Lung (tissue), 12 donors: Measurements from ENCODE around the gene CLEC17A. TPM values are rescaled to one million over a fixed set of nuclear protein-coding genes. Genes with fewer than 3 reads are reported as not detected.

ENCODE experiments used
- ATAC-seq: fragments of 200-7000 bp; cut with Tn5 transposase; one replicate; pipeline ENCODE4 v1.9.1; 2020; ENCODE audit warnings: moderate number of reproducible peaks; ENCODE audit not compliant: insufficient read depth, low FRiP score
- DNase-seq, 3 donors: peaks; one replicate each; pipeline ENCODE4 v3.0.0-alpha.2; 2013 to 2017
- H3K27ac ChIP-seq, 2 donors: one replicate each; pipeline ENCODE4 v1.5.1; 2013; ENCODE audit warnings: mild to moderate bottlenecking in 2 of 2, moderate library complexity in 2 of 2, control low read depth in 1 of 2, inconsistent platforms in 1 of 2, low read depth in 1 of 2, low read length in 1 of 2
- H3K27me3 ChIP-seq, 3 donors: one replicate each; pipeline ENCODE4 v1.5.1; 2013; ENCODE audit warnings: low read length in 2 of 3; ENCODE audit not compliant: control insufficient read depth in 3 of 3, insufficient read depth in 3 of 3
- H3K36me3 ChIP-seq, 4 donors: one replicate each; pipeline ENCODE4 v1.5.1; 2013; ENCODE audit warnings: low read length in 4 of 4, mild to moderate bottlenecking in 1 of 4, moderate library complexity in 1 of 4; ENCODE audit not compliant: control insufficient read depth in 4 of 4, insufficient read depth in 4 of 4
- H3K4me1 ChIP-seq, 5 donors: one replicate each; pipeline ENCODE4 v1.5.1; 2013; ENCODE audit warnings: low read length in 5 of 5, mild to moderate bottlenecking in 2 of 5, moderate library complexity in 1 of 5; ENCODE audit not compliant: control insufficient read depth in 5 of 5, insufficient read depth in 5 of 5
- H3K4me3 ChIP-seq: one replicate; pipeline ENCODE4 v1.5.1; 2013; ENCODE audit warnings: mild to moderate bottlenecking, control low read depth, moderate library complexity
- H3K9ac ChIP-seq, 2 donors: one replicate each; pipeline ENCODE4 v1.5.1; 2013; ENCODE audit warnings: low read length in 2 of 2, control low read depth in 1 of 2; ENCODE audit not compliant: insufficient read depth in 1 of 2
- H3K9me3 ChIP-seq, 4 donors: one replicate each; pipeline ENCODE4 v1.5.1; 2013; ENCODE audit warnings: low read length in 3 of 4, mild to moderate bottlenecking in 1 of 4, moderate library complexity in 1 of 4; ENCODE audit not compliant: control insufficient read depth in 4 of 4, insufficient read depth in 3 of 4
- CTCF ChIP-seq: IDR thresholded peaks from 2 replicates; pipeline ENCODE4 v1.5.1; 2012; ENCODE audit warnings: mild to moderate bottlenecking; ENCODE audit errors: control extremely low read depth, extremely low read depth
- WGBS, 2 donors: extraction: QIAGEN DNeasy Blood & Tissue Kit; methylation state at CpG; one replicate each; pipeline ENCODE4 v1.1.7; 2013; 5-methylcytosine and 5-hydroxymethylcytosine counted together
- polyA plus RNA-seq, 2 donors: library from polyadenylated mRNA; stranded (reverse); fragments of 200-250 nt; gene quantifications; one replicate each; pipeline ENCODE4 v1.2.1, GENCODE V29; 2013
- total RNA-seq, 2 donors: library from RNA; depleted of rRNA in 1 of 2; stranded (reverse); fragments of >200 nt in 1 of 2; gene quantifications; one replicate each; pipeline ENCODE4 v1.2.1, GENCODE V29; 2014 to 2021
- donor health status: control.
- donor health status: control.
- donor health status: Bipolar disorder and iron deficiency.
- donor health status: healthy.
- donor health status: DM: yes; HTN: yes; CAD: no.

CLEC17A gene
- total and polyA plus RNA-seq, 4 donors = 0.08 to 2.3 (median 0.32) TPM

- 2 to 3% methylated on average over 39 to 40 of the region's 40 CpGs for WGBS, 2 donors
- Histone ChIP-seq H3K27ac (peak within 1 kb of the TSS; percentile 62 to 72), H3K4me1 (peaks cover 0 to 9% (median 3%) of the 10 kb centered on the region in 5 donors), H3K36me3 (peaks cover 0 to 7% (median 3%) of the 10 kb centered on the region in 4 donors), H3K27me3 (no peaks in the 10 kb centered on the region), H3K9me3 (no peaks in the 10 kb centered on the region), H3K9ac (peak within 1 kb of the TSS; percentile 30 to 56), H3K4me3 (peak within 1 kb of the TSS; percentile 94)
- DNase-seq = peak; percentile 90 to 96 (median 94)
- ATAC-seq = peak; percentile 94
- peak; percentile 76 for TF ChIP-seq CTCF
Observed at GRCh38 chr19:14571695-14572490, 11.0 kb upstream of the CLEC17A start, which contains the start of gene NDUFB7. Gene NDUFB7 (minus strand): TSS chr19:14572066. CDS start chr19:14572000, 66 bp downstream.

GRCh38 chr19:14575428-14575980 lies 7.4 kb upstream of the CLEC17A start:
- Histone ChIP-seq H3K4me3 (no peak overlapping the region), H3K27ac (no peak overlapping the region), H3K9ac (no peak overlapping the region), H3K36me3 (no peaks in the 10 kb centered on the region), H3K27me3 (no peaks in the 10 kb centered on the region), H3K9me3 (no peaks in the 10 kb centered on the region), H3K4me1 (peaks cover 0 to 8% (median 3%) of the 10 kb centered on the region in 5 donors)
- 78 to 90% methylated on average over 6 of the region's 6 CpGs for WGBS, 2 donors
- ATAC-seq (no peak), DNase-seq (no peak)
- TF ChIP-seq CTCF = no peak

- H3K27ac ChIP-seq = no peak overlapping the region
- 83 to 87% methylated on average over 8 of the region's 8 CpGs for WGBS, 2 donors
- no peak overlapping the region for H3K4me3 ChIP-seq
- H3K4me1 ChIP-seq = no peaks in the 10 kb centered on the region
- no peaks in the 10 kb centered on the region for H3K27me3 ChIP-seq
- no peaks in the 10 kb centered on the region for H3K9me3 ChIP-seq
- ATAC-seq (no peak), DNase-seq (no peak)
- H3K9ac ChIP-seq = no peak overlapping the region
- TF ChIP-seq CTCF = no peak
- no peaks in the 10 kb centered on the region for H3K36me3 ChIP-seq
Observed at GRCh38 chr19:14576363-14576762, 6.5 kb upstream of the CLEC17A start.
